GM23248 (cell line): ENCODE data around the gene CNIH4. TPM values are rescaled to one million over a fixed set of nuclear protein-coding genes. Genes with fewer than 3 reads are reported as not detected.

Source experiments
- DNase-seq: peaks from one replicate; pipeline ENCODE4 v3.0.0-alpha.2; 2015
- H2AFZ ChIP-seq: fragments of 200-600 bp; sonication (generic); 2 replicates; pipeline ENCODE4 v1.6.1; 2016; ENCODE audit warnings: antibody characterized with exemption
- H3F3A ChIP-seq: fragments of 200-600 bp; sonication (generic); 2 replicates; pipeline ENCODE4 v1.6.1; 2016; ENCODE audit warnings: mild to moderate bottlenecking, antibody characterized with exemption, mixed run types; ENCODE audit not compliant: insufficient read depth
- H3K27ac ChIP-seq: fragments of 200-600 bp; sonication (generic); 2 replicates; pipeline ENCODE4 v1.5.1; 2016; ENCODE audit warnings: mild to moderate bottlenecking
- H3K27me3 ChIP-seq: fragments of 200-600 bp; sonication (generic); replicated peaks from 2 replicates; pipeline ENCODE4 v1.6.1; 2016; ENCODE audit warnings: mild to moderate bottlenecking; ENCODE audit not compliant: insufficient read depth
- H3K36me3 ChIP-seq: fragments of 200-600 bp; sonication (generic); 2 replicates; pipeline ENCODE4 v1.6.1; 2016; ENCODE audit warnings: low read depth, mild to moderate bottlenecking
- H3K4me1 ChIP-seq: fragments of 200-600 bp; sonication (generic); 2 replicates; pipeline ENCODE4 v1.6.1; 2016; ENCODE audit warnings: mild to moderate bottlenecking; ENCODE audit not compliant: insufficient read depth
- H3K4me2 ChIP-seq: fragments of 200-600 bp; sonication (generic); one replicate; pipeline ENCODE4 v1.6.1; 2016; ENCODE audit warnings: mild to moderate bottlenecking; ENCODE audit not compliant: unreplicated experiment
- H3K4me3 ChIP-seq: fragments of 200-600 bp; sonication (generic); 2 replicates; pipeline ENCODE4 v1.5.1; 2016; ENCODE audit warnings: mild to moderate bottlenecking
- H3K79me2 ChIP-seq: fragments of 200-600 bp; sonication (generic); 2 replicates; pipeline ENCODE4 v1.6.1; 2016; ENCODE audit warnings: mild to moderate bottlenecking; ENCODE audit not compliant: insufficient read depth
- H3K9ac ChIP-seq: fragments of 200-600 bp; sonication (generic); 2 replicates; pipeline ENCODE4 v1.6.1; 2016; ENCODE audit warnings: mild to moderate bottlenecking
- H3K9me2 ChIP-seq: fragments of 200-600 bp; sonication (generic); 2 replicates; pipeline ENCODE4 v1.6.1; 2016; ENCODE audit warnings: mixed run types, mild to moderate bottlenecking, moderate library complexity; ENCODE audit not compliant: insufficient read depth
- H3K9me3 ChIP-seq: fragments of 200-600 bp; sonication (generic); one replicate; pipeline ENCODE4 v1.6.1; 2017; ENCODE audit warnings: low read depth
- H4K20me1 ChIP-seq: fragments of 200-600 bp; sonication (generic); 2 replicates; pipeline ENCODE4 v1.6.0; 2016; ENCODE audit not compliant: insufficient read depth
- EZH2 ChIP-seq: fragments of 200-600 bp; sonication (generic); IDR thresholded peaks from 2 replicates; pipeline ENCODE4 v1.6.1; 2018; ENCODE audit warnings: antibody characterized with exemption, mild to moderate bottlenecking; ENCODE audit not compliant: insufficient read depth, poor library complexity, severe bottlenecking
- EZH2phosphoT487 ChIP-seq: fragments of 200-600 bp; sonication (generic); IDR thresholded peaks from 2 replicates; pipeline ENCODE4 v1.6.1; 2018; ENCODE audit warnings: antibody characterized with exemption, moderate library complexity, mild to moderate bottlenecking, low read depth; ENCODE audit not compliant: insufficient read depth
- WGBS, 2 experiments: methylation state at CpG; one replicate each; pipeline ENCODE4 v1.1.6; 2015 to 2017; ENCODE audit warnings: low lambda C conversion rate in 2 of 2, low coverage in 1 of 2; ENCODE audit errors: missing lambda C conversion rate in 2 of 2; 5-methylcytosine and 5-hydroxymethylcytosine counted together
- in situ Hi-C: fragments of 300-500 bp; cut with MboI; formaldehyde crosslinking; loops from 2 replicates; pipeline ENCODE4 v1.15.0; 2020
- polyA plus RNA-seq: library from polyadenylated mRNA; unstranded; fragments of >200 nt; fragmentation: Nextera tagmentation; extraction: Ambion mirVana; gene quantifications from 2 replicates; pipeline ENCODE4 v1.2.1, GENCODE V29; 2016
- total RNA-seq: library from RNA; depleted of rRNA; stranded (reverse); fragments of >200 nt; shearing (Covaris generic); gene quantifications from 2 replicates; pipeline ENCODE4 v1.2.3, GENCODE V29; 2014

The CNIH4 gene
- total and polyA plus RNA-seq, 2 experiments from 2014 or later, result 73.5 to 142 TPM

GRCh38 chr1:224317383-224318045 is 39.2 kb upstream of the CNIH4 start:
- Histone ChIP-seq H3K27me3 (no peaks in the 10 kb centered on the region), H3K4me3 (no peak overlapping the region), H3K27ac (no peak overlapping the region), H2AFZ (no peak overlapping the region), H4K20me1 (no peaks in the 10 kb centered on the region), H3F3A (no peaks in the 10 kb centered on the region), H3K9me2 (no peaks in the 10 kb centered on the region), H3K9ac (no peak overlapping the region), H3K36me3 (peaks cover 23% of the 10 kb centered on the region), H3K4me2 (no peak overlapping the region), H3K9me3 (no peaks in the 10 kb centered on the region), H3K79me2 (peaks cover 44% of the 10 kb centered on the region), H3K4me1 (no peaks in the 10 kb centered on the region)
- no peak for DNase-seq
- 78 to 84% methylated on average over 4 of the region's 4 CpGs for WGBS, 2 experiments
- in situ Hi-C loops, result no loop called here
- TF ChIP-seq EZH2, result no peak
- no peak for TF ChIP-seq EZH2phosphoT487

DNA sequence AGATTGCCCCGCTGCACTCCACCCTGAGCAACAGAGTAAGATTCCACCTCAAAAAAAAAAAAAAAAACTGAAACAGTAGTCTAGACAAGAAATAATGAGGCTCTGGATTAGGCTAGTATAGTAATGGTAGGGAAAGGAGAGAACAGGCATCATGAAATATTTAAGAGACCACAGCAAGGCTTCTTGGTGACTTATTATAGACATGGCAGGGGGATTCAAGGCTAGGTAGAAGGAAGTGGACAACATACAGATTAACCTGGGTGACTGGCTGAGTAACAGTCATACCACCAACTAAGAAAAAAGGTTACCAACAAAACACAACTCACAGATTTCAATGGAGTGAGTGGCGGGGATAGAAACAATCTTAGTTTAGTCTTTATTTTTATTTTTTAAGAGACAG is 35.0 kb upstream of the CNIH4 start:
- H3K27me3 ChIP-seq, result no peaks in the 10 kb centered on the region
- H3K79me2 ChIP-seq, result peaks cover 80% of the 10 kb centered on the region

GRCh38 chr1:224325959-224326358 is 30.7 kb upstream of the CNIH4 start:
- Histone ChIP-seq H3K27ac (no peak overlapping the region), H3K4me3 (no peak overlapping the region), H3K9me2 (no peaks in the 10 kb centered on the region), H3K4me1 (peaks cover 11% of the 10 kb centered on the region; the same call in 1 of the 2 replicates), H3F3A (peaks cover 8% of the 10 kb centered on the region; the same call in 1 of the 2 replicates), H3K79me2 (peaks cover 87% of the 10 kb centered on the region), H3K9me3 (no peaks in the 10 kb centered on the region), H2AFZ (no peak overlapping the region), H3K4me2 (no peak overlapping the region), H3K9ac (no peak overlapping the region), H3K36me3 (no peaks in the 10 kb centered on the region), H3K27me3 (no peaks in the 10 kb centered on the region), H4K20me1 (no peaks in the 10 kb centered on the region)
- no peak for TF ChIP-seq EZH2
- TF ChIP-seq EZH2phosphoT487, result no peak
- in situ Hi-C loops, result no loop called here
- 80 to 86% methylated on average over 1 of the region's 1 CpG for WGBS, 2 experiments
- no peak for DNase-seq

More for the DNA sequence above, 35.0 kb upstream of the CNIH4 start:
- H3K4me2 ChIP-seq, result no peak overlapping the region
- H4K20me1 ChIP-seq, result no peaks in the 10 kb centered on the region
- in situ Hi-C loops, result no loop called here
- no peaks in the 10 kb centered on the region for H3K9me2 ChIP-seq
- no peaks in the 10 kb centered on the region for H3K9me3 ChIP-seq
- H3F3A ChIP-seq, result no peaks in the 10 kb centered on the region
- no peak overlapping the region for H3K9ac ChIP-seq
- H3K4me1 ChIP-seq, result no peaks in the 10 kb centered on the region
- H2AFZ ChIP-seq, result no peak overlapping the region
- 0 out of 2 replicates have a peak, but pooled peaks cover 9% of the 10 kb centered on the region for H3K36me3 ChIP-seq
- TF ChIP-seq EZH2 (no peak), EZH2phosphoT487 (no peak)
- no peak overlapping the region for H3K4me3 ChIP-seq
- WGBS, 2 experiments, result 92 to 100% methylated on average over 2 of the region's 2 CpGs
- no peak for DNase-seq
- no peak overlapping the region for H3K27ac ChIP-seq

- Histone ChIP-seq H3K79me2 (peaks cover 63% of the 10 kb centered on the region), H3K4me3 (peak overlapping the region; percentile 99)
- in situ Hi-C loops, result no loop called here
These were observed 28.0 kb upstream of the CNIH4 start for GRCh38 chr1:224328644-224329043.

More at GRCh38 chr1:224328644-224329043, 28.0 kb upstream of the CNIH4 start:
- peak overlapping the region; percentile 87 for H3K9ac ChIP-seq
- H3K4me2 ChIP-seq, result peak overlapping the region; percentile 75
- no peak for DNase-seq
- no peak overlapping the region for H2AFZ ChIP-seq
- H3K9me3 ChIP-seq, result no peaks in the 10 kb centered on the region
- no peak for TF ChIP-seq EZH2
- TF ChIP-seq EZH2phosphoT487, result no peak
- no peaks in the 10 kb centered on the region for H3K27me3 ChIP-seq
- peaks cover 10% of the 10 kb centered on the region; the same call in 1 of the 2 replicates for H3F3A ChIP-seq
- no peaks in the 10 kb centered on the region for H3K9me2 ChIP-seq
- H4K20me1 ChIP-seq, result no peaks in the 10 kb centered on the region
- no peak overlapping the region for H3K27ac ChIP-seq
- peaks cover 11% of the 10 kb centered on the region; the same call in 1 of the 2 replicates for H3K4me1 ChIP-seq
- no peaks in the 10 kb centered on the region for H3K36me3 ChIP-seq
- WGBS, 2 experiments, result 73 to 74% methylated on average over 6 of the region's 6 CpGs
